Memory B cell (primary cell): ENCODE results near the gene LPCAT2.

Experiments
- ATAC-seq: fragments of 150-1000 bp; cut with Tn5 transposase; 2 replicates; pipeline ENCODE4 v1.10.0; 2021; ENCODE audit warnings: low read depth, mild to moderate bottlenecking, moderate library complexity
- DNase-seq, 2 donors: peaks; one replicate each; pipeline ENCODE4 v3.0.0; 2022; ENCODE audit warnings: low spot score in 2 of 2
- H3K27ac Mint-ChIP-seq: one replicate; pipeline ENCODE4 v1.8.0; 2022; ENCODE audit warnings: mild to moderate bottlenecking, moderate library complexity, mixed read lengths
- H3K27me3 Mint-ChIP-seq: one replicate; pipeline ENCODE4 v1.8.0; 2022; ENCODE audit warnings: mixed read lengths
- H3K36me3 Mint-ChIP-seq: one replicate; pipeline ENCODE4 v1.8.0; 2022; ENCODE audit warnings: mild to moderate bottlenecking, mixed read lengths
- H3K4me1 Mint-ChIP-seq: one replicate; pipeline ENCODE4 v1.8.0; 2022; ENCODE audit warnings: mixed read lengths
- H3K4me3 Mint-ChIP-seq: one replicate; pipeline ENCODE4 v1.8.0; 2022; ENCODE audit warnings: mild to moderate bottlenecking, moderate library complexity, mixed read lengths
- H3K9me3 Mint-ChIP-seq: one replicate; pipeline ENCODE4 v1.8.0; 2022; ENCODE audit warnings: mixed read lengths

The LPCAT2 gene

DNA sequence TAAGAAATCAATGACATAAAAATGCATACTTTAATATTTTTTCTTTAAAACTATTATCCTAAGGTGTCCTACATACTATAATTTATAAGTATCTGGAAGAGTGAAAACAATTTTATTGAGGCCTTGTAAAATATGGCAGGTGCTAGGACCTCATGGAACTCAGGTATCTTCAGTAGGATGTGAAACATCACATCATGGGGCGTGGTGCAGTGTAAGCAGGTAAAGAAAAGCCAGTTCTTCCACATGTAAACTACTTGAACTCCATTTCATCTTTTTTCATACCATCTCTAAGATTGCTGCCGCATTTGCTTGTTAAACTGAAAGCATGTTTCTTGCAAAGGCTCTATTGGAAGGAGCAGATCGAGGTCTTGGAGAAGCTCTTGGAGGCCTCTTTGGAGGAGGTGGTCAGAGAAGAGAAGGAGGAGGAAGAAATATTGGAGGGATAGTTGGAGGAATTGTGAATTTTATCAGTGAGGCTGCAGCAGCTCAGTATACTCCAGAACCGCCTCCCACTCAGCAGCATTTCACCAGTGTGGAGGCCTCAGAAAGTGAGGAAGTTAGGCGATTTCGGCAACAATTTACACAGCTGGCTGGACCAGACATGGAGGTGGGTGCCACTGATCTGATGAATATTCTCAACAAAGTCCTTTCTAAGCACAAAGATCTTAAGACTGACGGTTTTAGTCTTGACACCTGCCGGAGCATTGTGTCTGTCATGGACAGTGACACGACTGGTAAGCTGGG is 57.7 kb downstream of the LPCAT2 start, which contains the start of gene CAPNS2:
TSS of gene CAPNS2 (plus strand) at position 253 of the 744 bp plus-strand sequence. CDS start at position 326, 73 bp downstream.
- Mint-ChIP-seq H3K36me3 (no peaks in the 10 kb centered on the region), H3K4me3 (no peak within 1 kb of the TSS), H3K27ac (no peak within 1 kb of the TSS), H3K9me3 (peaks cover 2% of the 10 kb centered on the region), H3K27me3 (peaks cover 3% of the 10 kb centered on the region), H3K4me1 (no peaks in the 10 kb centered on the region)
- no peak for ATAC-seq
- no peak for DNase-seq

DNA sequence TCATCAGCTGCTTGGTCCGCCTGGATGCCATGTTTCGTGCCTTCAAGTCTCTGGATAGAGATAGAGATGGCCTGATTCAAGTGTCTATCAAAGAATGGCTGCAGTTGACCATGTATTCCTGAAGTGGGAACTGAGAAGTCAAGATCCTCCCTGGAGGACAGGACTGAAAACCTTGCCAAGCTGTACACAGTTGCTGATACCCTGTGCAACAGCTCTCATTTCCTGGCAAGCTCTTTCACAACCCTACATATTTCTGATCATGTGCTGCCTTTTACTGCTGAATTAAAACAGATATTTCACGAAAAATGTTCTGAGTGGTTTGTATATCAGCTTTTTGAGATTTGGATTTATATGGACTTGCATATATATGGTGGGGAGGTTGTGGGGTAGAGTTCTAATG is 58.5 kb downstream of the LPCAT2 start:
- Mint-ChIP-seq H3K4me1 (no peaks in the 10 kb centered on the region), H3K27ac (no peak overlapping the region), H3K36me3 (no peaks in the 10 kb centered on the region), H3K27me3 (no peaks in the 10 kb centered on the region), H3K4me3 (no peak overlapping the region), H3K9me3 (peaks cover 2% of the 10 kb centered on the region)
- DNase-seq (no peak), ATAC-seq (no peak)

DNA sequence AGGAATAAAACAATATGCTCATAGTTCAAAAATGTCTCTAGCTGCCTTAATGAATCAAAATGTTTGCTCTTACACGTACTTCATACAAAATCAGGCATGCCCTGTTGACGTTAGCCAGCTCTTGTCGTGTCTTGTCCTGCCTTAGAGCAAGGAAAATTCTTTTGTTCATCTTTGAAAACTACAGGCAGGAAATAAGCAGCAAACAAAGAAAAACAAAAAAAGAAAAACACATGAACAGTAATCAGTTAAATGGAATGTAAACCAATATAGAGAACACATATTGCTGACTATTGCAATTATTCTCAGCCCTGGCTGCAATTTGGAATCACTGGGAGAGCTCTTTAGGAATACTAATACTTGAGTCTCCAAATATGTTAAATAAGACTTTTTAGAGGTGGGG is 59.3 kb downstream of the LPCAT2 start:
- no peaks in the 10 kb centered on the region for H3K4me1 Mint-ChIP-seq
- DNase-seq (no peak), ATAC-seq (no peak)
- no peak overlapping the region for H3K4me3 Mint-ChIP-seq
- H3K27ac Mint-ChIP-seq = no peak overlapping the region
- no peaks in the 10 kb centered on the region for H3K27me3 Mint-ChIP-seq
- H3K36me3 Mint-ChIP-seq = no peaks in the 10 kb centered on the region
- peaks cover 2% of the 10 kb centered on the region for H3K9me3 Mint-ChIP-seq

DNA sequence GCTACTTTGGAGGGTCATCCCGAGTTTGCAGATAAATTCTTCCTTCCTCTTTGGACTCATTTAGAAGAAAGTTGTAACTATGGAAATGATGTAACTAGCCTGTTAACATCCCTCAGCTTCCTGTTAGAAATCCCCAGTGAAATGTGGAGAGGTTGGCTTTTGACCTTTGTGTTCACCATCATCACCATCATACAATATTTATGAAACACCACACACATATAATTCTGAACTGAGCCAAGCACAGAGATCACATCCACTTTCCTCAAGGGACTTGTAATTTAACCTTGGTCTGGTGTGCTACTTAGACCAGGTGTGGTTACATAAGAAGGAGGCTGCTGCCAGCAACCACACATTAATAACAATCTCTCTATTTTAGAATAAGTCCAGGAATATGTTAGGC is 60.2 kb downstream of the LPCAT2 start:
- Mint-ChIP-seq H3K4me1 (no peaks in the 10 kb centered on the region), H3K9me3 (peaks cover 3% of the 10 kb centered on the region), H3K4me3 (no peak overlapping the region), H3K27ac (no peak overlapping the region), H3K36me3 (no peaks in the 10 kb centered on the region), H3K27me3 (no peaks in the 10 kb centered on the region)
- DNase-seq = no peak
- ATAC-seq = no peak

DNA sequence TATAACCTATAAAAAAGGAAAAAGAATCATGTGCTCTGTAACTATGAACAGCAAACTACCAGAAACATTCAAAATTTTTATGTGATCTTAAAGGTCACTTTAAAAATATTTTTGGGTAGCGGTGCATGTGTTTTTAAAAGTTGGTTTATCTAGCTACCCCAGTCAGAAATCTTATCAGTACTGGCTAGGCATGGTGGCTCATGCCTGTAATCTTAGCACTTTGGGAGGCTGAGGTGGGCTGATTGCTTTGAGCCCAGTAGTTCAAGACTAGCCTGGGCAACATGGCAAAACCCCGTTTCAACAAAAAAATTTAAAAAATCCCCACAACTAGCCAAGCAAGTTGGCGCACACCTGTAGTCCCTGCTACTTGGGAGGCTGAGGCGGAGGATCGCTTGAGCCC is 61.3 kb downstream of the LPCAT2 start:
- H3K9me3 Mint-ChIP-seq = peaks cover 3% of the 10 kb centered on the region

DNA sequence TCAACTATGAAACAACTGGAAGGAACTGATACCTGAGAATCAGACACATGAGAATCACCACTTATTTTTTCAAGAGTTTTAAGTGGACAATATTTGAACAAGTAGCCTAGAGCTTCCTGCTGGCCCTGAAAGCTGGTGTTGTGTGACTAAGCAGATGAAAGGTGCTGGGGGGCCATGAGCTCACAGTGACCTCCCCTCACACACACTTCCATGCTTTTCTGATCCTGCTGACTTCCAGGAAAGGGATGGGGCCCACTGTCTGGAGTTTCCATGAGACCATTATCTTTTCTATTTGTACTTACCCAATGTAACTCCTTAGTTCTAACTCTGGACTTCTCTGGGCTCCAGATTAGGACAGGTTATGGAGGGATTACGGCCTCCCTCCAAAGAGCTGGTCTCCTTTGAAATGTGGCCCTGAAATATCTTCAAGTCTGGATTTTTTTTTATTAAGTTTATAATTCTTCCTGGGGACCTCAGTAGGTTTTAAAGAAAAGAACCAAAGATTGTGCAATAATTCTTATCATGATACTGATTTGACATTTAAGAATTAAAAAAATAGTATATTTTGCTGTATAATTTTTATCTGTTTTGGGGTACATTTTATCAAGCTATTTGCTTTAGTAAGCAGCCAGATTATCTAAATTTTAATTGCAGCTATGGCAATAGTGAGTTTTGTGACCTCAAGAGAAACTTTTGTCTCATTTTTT is 62.5 kb downstream of the LPCAT2 start:
- no peaks in the 10 kb centered on the region for H3K36me3 Mint-ChIP-seq
- H3K27me3 Mint-ChIP-seq = no peaks in the 10 kb centered on the region
- no peak overlapping the region for H3K27ac Mint-ChIP-seq
- ATAC-seq (no peak), DNase-seq (no peak)
- no peaks in the 10 kb centered on the region for H3K4me1 Mint-ChIP-seq
- H3K4me3 Mint-ChIP-seq = no peak overlapping the region
- H3K9me3 Mint-ChIP-seq = peaks cover 3% of the 10 kb centered on the region

More for the DNA sequence above, 61.3 kb downstream of the LPCAT2 start:
- Mint-ChIP-seq H3K27me3 (no peaks in the 10 kb centered on the region), H3K27ac (no peak overlapping the region), H3K4me1 (no peaks in the 10 kb centered on the region), H3K36me3 (no peaks in the 10 kb centered on the region), H3K4me3 (no peak overlapping the region)
- no peak for ATAC-seq
- DNase-seq = no peak

DNA sequence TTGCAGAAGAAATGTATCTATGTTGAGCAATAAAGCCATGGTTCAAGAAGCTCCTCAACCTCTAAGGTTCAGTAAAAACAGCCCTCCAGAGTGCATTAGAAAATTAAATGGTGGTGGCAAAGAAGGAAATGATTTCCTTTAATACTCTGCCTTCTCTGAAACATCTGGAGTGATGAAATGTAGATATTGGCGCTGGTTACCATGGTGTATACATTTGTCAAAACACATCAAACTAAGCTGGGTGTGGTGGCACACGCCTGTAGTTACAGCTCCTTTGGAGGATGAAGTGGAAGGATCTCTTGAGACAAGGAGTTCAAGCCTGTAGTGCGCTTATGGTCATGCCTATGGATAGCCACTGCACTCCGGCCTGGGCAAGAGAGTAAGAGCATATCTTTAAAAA is 63.6 kb downstream of the LPCAT2 start:
- Mint-ChIP-seq H3K4me1 (no peaks in the 10 kb centered on the region), H3K27ac (no peak overlapping the region), H3K4me3 (no peak overlapping the region), H3K27me3 (no peaks in the 10 kb centered on the region), H3K9me3 (peaks cover 2% of the 10 kb centered on the region), H3K36me3 (no peaks in the 10 kb centered on the region)
- no peak for ATAC-seq
- no peak for DNase-seq

DNA sequence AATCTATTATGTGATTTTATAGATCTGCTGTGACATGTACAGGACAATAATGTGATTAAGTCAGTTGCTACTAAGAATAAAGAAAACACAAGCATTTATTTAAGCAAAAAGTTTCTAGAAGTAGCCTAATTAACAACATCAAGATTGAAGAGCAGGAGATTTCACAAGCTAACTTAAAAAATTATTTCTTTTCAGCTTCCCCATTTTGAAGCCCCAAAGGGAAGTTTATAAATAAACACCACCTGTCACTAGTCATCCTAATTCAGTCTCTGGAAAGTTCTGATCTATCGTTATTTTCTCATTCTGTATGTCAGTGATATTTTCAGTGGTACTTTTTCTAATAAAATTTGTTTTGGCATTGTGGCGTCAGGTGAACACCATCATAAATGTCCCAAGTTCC is 65.9 kb downstream of the LPCAT2 start:
- Mint-ChIP-seq H3K36me3 (no peaks in the 10 kb centered on the region), H3K4me3 (no peak overlapping the region)
- DNase-seq = no peak

DNA sequence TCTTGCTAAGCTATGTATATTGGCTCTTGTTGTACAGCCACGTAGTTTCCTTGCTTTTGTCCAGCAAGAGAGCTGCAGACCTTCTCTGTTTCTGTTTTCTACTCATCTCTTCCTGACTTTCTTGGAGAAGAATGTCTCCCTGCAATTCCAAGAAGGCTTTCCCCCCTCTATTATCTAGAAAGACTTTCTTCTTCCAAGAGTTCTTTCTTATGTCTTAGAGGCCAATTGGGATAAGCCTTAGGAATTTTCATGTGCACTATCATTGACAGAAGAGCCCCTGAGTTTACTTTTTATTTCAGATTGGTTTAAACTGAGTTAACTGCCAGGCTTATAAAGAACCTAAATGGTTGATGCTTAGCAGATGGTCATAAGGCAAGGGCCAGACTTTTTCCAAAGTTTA is 66.6 kb downstream of the LPCAT2 start:
- Mint-ChIP-seq H3K4me1 (no peaks in the 10 kb centered on the region), H3K27me3 (no peaks in the 10 kb centered on the region), H3K4me3 (no peak overlapping the region), H3K36me3 (no peaks in the 10 kb centered on the region), H3K9me3 (peaks cover 2% of the 10 kb centered on the region), H3K27ac (no peak overlapping the region)
- no peak for DNase-seq
- no peak for ATAC-seq

More for the DNA sequence above, 65.9 kb downstream of the LPCAT2 start:
- Mint-ChIP-seq H3K9me3 (peaks cover 2% of the 10 kb centered on the region), H3K27ac (no peak overlapping the region), H3K4me1 (no peaks in the 10 kb centered on the region), H3K27me3 (no peaks in the 10 kb centered on the region)
- ATAC-seq = no peak

DNA sequence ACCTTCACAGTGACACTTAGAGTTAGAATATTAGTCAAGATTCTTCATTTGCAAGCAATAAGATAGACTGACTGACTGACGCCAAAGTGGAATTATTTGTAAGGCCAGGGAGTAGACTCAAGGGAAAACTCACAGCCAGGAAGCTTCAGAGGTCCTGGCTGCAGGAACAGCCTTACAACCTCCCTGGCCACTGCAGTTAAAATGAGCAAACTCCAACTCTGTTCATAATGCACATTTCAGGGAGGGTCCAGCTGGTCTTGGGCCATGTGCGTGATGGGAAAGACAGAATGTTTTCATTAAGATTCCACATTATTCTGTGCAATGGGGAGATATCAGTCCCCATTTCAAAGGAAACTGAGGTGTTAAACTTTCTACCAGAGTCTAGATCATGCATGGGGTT is 67.5 kb downstream of the LPCAT2 start:
- Mint-ChIP-seq H3K27me3 (no peaks in the 10 kb centered on the region), H3K4me3 (no peak overlapping the region), H3K27ac (no peak overlapping the region), H3K9me3 (peaks cover 2% of the 10 kb centered on the region), H3K36me3 (no peaks in the 10 kb centered on the region), H3K4me1 (no peaks in the 10 kb centered on the region)
- ATAC-seq (no peak), DNase-seq (no peak)

DNA sequence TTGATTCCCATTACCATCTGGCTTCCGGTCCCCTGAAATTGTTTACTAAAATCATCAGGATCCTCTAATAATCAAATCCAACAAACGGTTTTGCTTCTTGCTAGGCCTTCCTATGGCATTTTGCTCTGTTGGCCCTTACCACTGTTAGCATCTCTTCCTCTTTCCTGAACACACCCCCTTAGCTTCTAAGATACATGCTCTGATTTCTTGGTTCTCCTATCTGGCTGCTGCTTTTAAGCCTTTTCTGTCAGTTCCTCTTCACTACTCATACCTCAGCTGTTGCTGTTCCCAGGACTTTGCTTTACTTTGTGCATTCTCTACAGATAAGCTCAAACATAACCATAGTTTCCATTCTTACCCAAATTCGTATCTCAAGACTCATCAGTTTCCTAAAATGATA is 69.0 kb downstream of the LPCAT2 start:
- no peak for ATAC-seq
- Mint-ChIP-seq H3K9me3 (peaks cover 2% of the 10 kb centered on the region), H3K4me3 (no peak overlapping the region), H3K4me1 (no peaks in the 10 kb centered on the region), H3K27me3 (no peaks in the 10 kb centered on the region), H3K27ac (no peak overlapping the region), H3K36me3 (no peaks in the 10 kb centered on the region)
- no peak for DNase-seq

DNA sequence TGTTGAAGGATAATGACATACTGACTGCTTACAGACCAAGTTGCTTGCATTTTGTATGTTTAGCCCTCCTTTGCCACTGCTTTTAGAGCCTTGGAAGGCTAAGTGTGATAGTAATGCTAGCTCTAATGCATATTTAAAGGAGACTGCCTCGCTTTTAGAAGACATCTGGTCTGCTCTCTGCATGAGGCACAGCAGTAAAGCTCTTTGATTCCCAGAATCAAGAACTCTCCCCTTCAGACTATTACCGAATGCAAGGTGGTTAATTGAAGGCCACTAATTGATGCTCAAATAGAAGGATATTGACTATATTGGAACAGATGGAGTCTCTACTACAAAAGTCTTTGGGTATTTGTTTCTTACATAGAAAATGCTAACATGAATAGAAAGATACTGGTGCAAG is 76.8 kb downstream of the LPCAT2 start:
- H3K9me3 Mint-ChIP-seq = no peaks in the 10 kb centered on the region
- ATAC-seq = no peak
- no peaks in the 10 kb centered on the region for H3K4me1 Mint-ChIP-seq
- no peaks in the 10 kb centered on the region for H3K36me3 Mint-ChIP-seq
- H3K27me3 Mint-ChIP-seq = peaks cover 3% of the 10 kb centered on the region
- DNase-seq = no peak
- no peak overlapping the region for H3K27ac Mint-ChIP-seq
- H3K4me3 Mint-ChIP-seq = no peak overlapping the region

DNA sequence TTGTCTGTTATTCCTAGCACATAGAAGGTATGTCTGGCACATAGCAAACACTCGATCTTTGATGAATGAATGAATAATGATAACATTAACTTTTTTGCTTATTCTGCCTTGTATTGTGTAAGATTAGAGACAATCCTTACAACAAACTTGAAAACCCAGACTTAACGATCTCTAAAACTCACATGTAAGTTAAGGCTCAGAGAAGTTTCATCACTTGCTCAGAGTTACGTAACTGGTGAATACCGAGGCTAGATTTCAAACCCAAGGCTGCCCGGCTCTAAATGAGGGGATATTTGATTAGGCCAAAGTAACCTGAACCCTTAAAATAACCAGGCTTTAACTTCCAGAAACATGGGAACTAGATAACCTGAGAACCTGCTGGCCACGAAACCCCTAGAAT is 79.9 kb downstream of the LPCAT2 start:
- Mint-ChIP-seq H3K4me3 (no peak overlapping the region), H3K27me3 (peaks cover 11% of the 10 kb centered on the region), H3K4me1 (no peaks in the 10 kb centered on the region), H3K36me3 (no peaks in the 10 kb centered on the region), H3K9me3 (no peaks in the 10 kb centered on the region), H3K27ac (no peak overlapping the region)
- DNase-seq (no peak), ATAC-seq (no peak)

DNA sequence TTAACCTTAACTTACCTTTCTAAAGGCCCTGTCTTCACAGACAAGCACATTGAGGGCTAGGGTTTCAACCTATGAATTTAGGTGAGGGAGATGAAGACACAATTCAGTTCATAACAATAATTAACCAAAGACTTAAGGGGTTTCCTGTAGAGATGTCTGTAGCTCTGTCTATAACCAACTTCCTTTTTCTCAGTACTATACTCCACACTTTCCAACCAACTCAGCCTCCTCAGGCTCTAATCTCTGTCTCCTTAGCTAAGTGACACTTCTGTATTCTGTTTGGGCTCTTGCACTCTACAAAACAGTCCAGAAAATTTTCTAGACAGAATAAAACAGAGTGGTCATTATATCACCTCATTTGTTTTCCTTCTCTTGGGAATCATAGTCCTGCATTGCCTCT is 83.4 kb downstream of the LPCAT2 start:
- no peak for DNase-seq
- peaks cover 13% of the 10 kb centered on the region for H3K27me3 Mint-ChIP-seq
- no peaks in the 10 kb centered on the region for H3K36me3 Mint-ChIP-seq
- no peaks in the 10 kb centered on the region for H3K9me3 Mint-ChIP-seq
- H3K4me3 Mint-ChIP-seq = no peak overlapping the region
- H3K27ac Mint-ChIP-seq = no peak overlapping the region
- H3K4me1 Mint-ChIP-seq = no peaks in the 10 kb centered on the region
- no peak for ATAC-seq

DNA sequence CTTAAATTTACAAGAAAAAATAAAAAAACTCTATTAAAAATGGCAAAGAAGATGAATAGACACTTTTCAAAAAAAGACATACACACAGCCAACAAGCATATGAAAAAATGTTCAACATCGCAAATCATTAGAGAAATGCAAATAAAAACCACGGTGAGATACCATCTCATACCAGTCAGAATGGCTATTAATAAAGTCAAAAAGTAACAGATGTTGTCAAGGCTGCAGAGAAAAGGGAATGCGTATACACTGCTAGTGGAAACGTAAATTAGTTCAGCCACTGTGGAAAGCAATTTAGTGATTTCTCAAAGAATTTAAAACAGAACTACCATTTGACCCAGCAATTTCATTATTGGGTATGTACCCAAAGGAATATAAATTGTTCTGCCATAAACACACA is 89.1 kb downstream of the LPCAT2 start:
- no peaks in the 10 kb centered on the region for H3K36me3 Mint-ChIP-seq
- DNase-seq = no peak
- no peaks in the 10 kb centered on the region for H3K4me1 Mint-ChIP-seq
- peaks cover 3% of the 10 kb centered on the region for H3K9me3 Mint-ChIP-seq
- H3K4me3 Mint-ChIP-seq = no peak overlapping the region
- H3K27me3 Mint-ChIP-seq = peaks cover 4% of the 10 kb centered on the region
- no peak overlapping the region for H3K27ac Mint-ChIP-seq
- ATAC-seq = no peak
